ENCODE measurements around the gene SEZ6L. TPM values are rescaled to one million over a fixed set of nuclear protein-coding genes. Genes with fewer than 3 reads are reported as not detected.

Gene SEZ6L
- 26.1 TPM for polyA plus RNA-seq (2013, experiment 1 of 2)
- 23.4 TPM for polyA plus RNA-seq (2013, experiment 2 of 2)

- H3K9me3 ChIP-seq (ENCODE audit: control insufficient read depth, low read length): no peaks in the 10 kb centered on the region
- peaks cover 10% of the 10 kb centered on the region for H3K4me1 ChIP-seq (ENCODE audit: control insufficient read depth, insufficient read depth, low read length, poor library complexity, severe bottlenecking)
- 0% methylated on average over 51 of the region's 92 CpGs for WGBS, 2 experiments (ENCODE audit: insufficient coverage in 2 of 2)
- peak within 1 kb of the TSS; percentile 44 for H3K4me3 ChIP-seq (ENCODE audit: extremely low read depth, insufficient read depth, low read length, poor library complexity, severe bottlenecking)
- H3K27ac ChIP-seq (ENCODE audit: low read depth, low read length, severe bottlenecking): peak within 1 kb of the TSS; percentile 19
- H3K36me3 ChIP-seq (ENCODE audit: control insufficient read depth, insufficient read depth, low read length): no peaks in the 10 kb centered on the region
Observed at GRCh38 chr22:26169315-26170111, at the start of gene SEZ6L. Gene SEZ6L (plus strand): TSS chr22:26169462. CDS start chr22:26169670, 208 bp downstream.

GRCh38 chr22:26122920-26123468, 46.3 kb upstream of the SEZ6L start:
- no peaks in the 10 kb centered on the region for H3K9me3 ChIP-seq (ENCODE audit: control insufficient read depth, low read length)
- H3K4me1 ChIP-seq (ENCODE audit: control insufficient read depth, insufficient read depth, low read length, poor library complexity, severe bottlenecking): no peaks in the 10 kb centered on the region
- no peaks in the 10 kb centered on the region for H3K36me3 ChIP-seq (ENCODE audit: control insufficient read depth, insufficient read depth, low read length)
- no peak overlapping the region for H3K27ac ChIP-seq (ENCODE audit: low read depth, low read length, severe bottlenecking)
- no peak overlapping the region for H3K4me3 ChIP-seq (ENCODE audit: extremely low read depth, insufficient read depth, low read length, poor library complexity, severe bottlenecking)
- WGBS, 2 experiments (ENCODE audit: insufficient coverage in 2 of 2): no CpG with 5 or more reads among the region's 4 CpGs

- Histone ChIP-seq H3K36me3 (ENCODE audit: control insufficient read depth, insufficient read depth, low read length) (no peaks in the 10 kb centered on the region), H3K9me3 (ENCODE audit: control insufficient read depth, low read length) (no peaks in the 10 kb centered on the region), H3K27ac (ENCODE audit: low read depth, low read length, severe bottlenecking) (no peak overlapping the region), H3K4me3 (ENCODE audit: extremely low read depth, insufficient read depth, low read length, poor library complexity, severe bottlenecking) (no peak overlapping the region), H3K4me1 (ENCODE audit: control insufficient read depth, insufficient read depth, low read length, poor library complexity, severe bottlenecking) (no peaks in the 10 kb centered on the region)
- 82 to 88% methylated on average over 9 of the region's 10 CpGs for WGBS, 2 experiments (ENCODE audit: insufficient coverage in 2 of 2)
Observed at GRCh38 chr22:26124991-26125725, 44.1 kb upstream of the SEZ6L start.

DNA sequence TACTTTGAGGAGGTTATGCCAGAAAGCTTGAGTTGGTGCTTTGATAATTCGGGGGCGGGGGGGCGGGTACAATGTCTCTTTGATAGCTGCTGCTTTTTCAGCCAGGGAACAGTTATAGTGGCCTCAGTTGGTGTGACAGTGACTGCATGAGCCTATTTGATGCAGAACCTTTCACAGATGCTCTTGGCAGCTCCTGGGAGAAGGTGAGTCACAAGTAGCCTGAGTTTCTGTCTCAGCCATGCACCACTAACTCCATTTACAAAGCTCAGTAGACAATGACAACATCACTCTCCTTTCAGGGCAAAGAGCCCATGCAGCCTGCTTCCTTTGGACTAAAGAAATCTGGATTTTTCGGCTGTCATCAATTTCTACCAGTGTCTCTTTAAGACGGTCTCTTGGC, 42.1 kb upstream of the SEZ6L start:
- H3K9me3 ChIP-seq (ENCODE audit: control insufficient read depth, low read length): no peaks in the 10 kb centered on the region
- no peak overlapping the region for H3K27ac ChIP-seq (ENCODE audit: low read depth, low read length, severe bottlenecking)
- no peaks in the 10 kb centered on the region for H3K4me1 ChIP-seq (ENCODE audit: control insufficient read depth, insufficient read depth, low read length, poor library complexity, severe bottlenecking)
- no peaks in the 10 kb centered on the region for H3K36me3 ChIP-seq (ENCODE audit: control insufficient read depth, insufficient read depth, low read length)
- H3K4me3 ChIP-seq (ENCODE audit: extremely low read depth, insufficient read depth, low read length, poor library complexity, severe bottlenecking): no peak overlapping the region
- 92% methylated on average over 4 of the region's 5 CpGs; no CpG with 5 or more reads in 1 of the 2 experiments for WGBS, 2 experiments (ENCODE audit: insufficient coverage in 2 of 2)

- WGBS, 2 experiments (ENCODE audit: insufficient coverage in 2 of 2): 82 to 86% methylated on average over 2 to 4 of the region's 4 CpGs
- H3K27ac ChIP-seq (ENCODE audit: low read depth, low read length, severe bottlenecking): no peak overlapping the region
- no peaks in the 10 kb centered on the region for H3K36me3 ChIP-seq (ENCODE audit: control insufficient read depth, insufficient read depth, low read length)
Observed at GRCh38 chr22:26127556-26127955, 41.7 kb upstream of the SEZ6L start.

DNA sequence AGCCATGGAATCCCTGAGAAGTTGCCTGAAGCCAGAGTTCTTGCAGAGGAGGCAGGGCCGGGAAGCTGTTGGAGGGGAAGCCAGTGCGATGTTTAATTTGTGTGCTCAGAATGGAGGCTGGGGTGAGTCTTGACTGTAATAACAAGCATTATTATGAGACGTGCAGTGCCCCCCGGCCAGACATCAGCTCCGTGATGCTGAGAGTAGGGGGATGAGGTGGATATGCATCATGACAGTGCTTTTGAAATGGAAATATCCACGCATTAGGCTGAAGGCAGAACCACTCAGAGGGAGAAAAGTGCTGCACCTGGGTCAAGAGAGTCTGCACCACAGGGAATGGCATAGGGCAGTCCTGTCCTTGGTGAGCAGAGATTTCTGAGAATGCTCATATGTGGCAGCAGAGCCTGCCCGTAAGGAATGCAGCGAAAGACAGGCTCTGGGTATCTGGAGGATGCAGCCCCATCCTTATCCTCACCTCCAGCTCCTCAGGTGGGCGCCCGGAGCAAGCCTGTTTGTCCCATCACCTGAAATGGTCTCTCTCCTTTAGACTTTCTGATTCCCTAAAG, 37.6 kb upstream of the SEZ6L start:
- Histone ChIP-seq H3K36me3 (ENCODE audit: control insufficient read depth, insufficient read depth, low read length) (no peaks in the 10 kb centered on the region), H3K27ac (ENCODE audit: low read depth, low read length, severe bottlenecking) (no peak overlapping the region), H3K9me3 (ENCODE audit: control insufficient read depth, low read length) (no peaks in the 10 kb centered on the region), H3K4me1 (ENCODE audit: control insufficient read depth, insufficient read depth, low read length, poor library complexity, severe bottlenecking) (no peaks in the 10 kb centered on the region), H3K4me3 (ENCODE audit: extremely low read depth, insufficient read depth, low read length, poor library complexity, severe bottlenecking) (no peak overlapping the region)
- 68 to 73% methylated on average over 5 to 9 of the region's 10 CpGs for WGBS, 2 experiments (ENCODE audit: insufficient coverage in 2 of 2)

More at GRCh38 chr22:26127556-26127955, 41.7 kb upstream of the SEZ6L start:
- Histone ChIP-seq H3K9me3 (ENCODE audit: control insufficient read depth, low read length) (no peaks in the 10 kb centered on the region), H3K4me1 (ENCODE audit: control insufficient read depth, insufficient read depth, low read length, poor library complexity, severe bottlenecking) (no peaks in the 10 kb centered on the region), H3K4me3 (ENCODE audit: extremely low read depth, insufficient read depth, low read length, poor library complexity, severe bottlenecking) (no peak overlapping the region)

DNA sequence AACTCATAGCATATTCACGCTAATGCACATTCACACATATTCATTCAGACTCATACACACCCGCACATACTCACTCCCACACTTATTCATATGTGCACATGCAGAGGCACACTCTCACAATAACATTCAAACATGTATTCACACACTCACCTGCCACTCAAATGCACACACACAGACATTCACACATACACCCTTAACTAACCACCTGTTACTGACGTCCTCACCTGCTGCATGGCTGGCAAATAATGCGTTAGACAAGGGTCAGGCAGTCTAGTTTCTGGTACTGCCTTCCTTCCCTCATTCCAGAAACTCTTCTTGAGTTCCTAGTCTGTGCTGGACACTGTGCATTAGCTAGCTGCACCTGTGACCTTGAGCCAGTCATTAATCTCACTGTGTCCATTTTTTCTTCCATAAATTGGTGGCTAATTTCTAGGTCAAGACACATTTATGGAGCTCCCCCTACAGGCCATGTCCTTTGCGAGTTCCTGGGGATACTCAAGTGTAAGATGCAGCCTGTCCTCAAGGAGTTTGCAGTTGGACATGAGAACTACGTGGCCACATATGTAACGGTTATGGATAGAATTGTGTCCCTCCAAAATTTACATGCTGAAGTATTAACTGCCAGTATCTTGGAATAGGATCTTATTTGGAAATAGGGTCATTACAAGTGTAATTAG, 34.5 kb upstream of the SEZ6L start:
- H3K4me3 ChIP-seq (ENCODE audit: extremely low read depth, insufficient read depth, low read length, poor library complexity, severe bottlenecking): no peak overlapping the region
- H3K9me3 ChIP-seq (ENCODE audit: control insufficient read depth, low read length): no peaks in the 10 kb centered on the region
- no peak overlapping the region for H3K27ac ChIP-seq (ENCODE audit: low read depth, low read length, severe bottlenecking)
- no peaks in the 10 kb centered on the region for H3K36me3 ChIP-seq (ENCODE audit: control insufficient read depth, insufficient read depth, low read length)
- H3K4me1 ChIP-seq (ENCODE audit: control insufficient read depth, insufficient read depth, low read length, poor library complexity, severe bottlenecking): no peaks in the 10 kb centered on the region
- 78 to 86% methylated on average over 5 to 7 of the region's 7 CpGs for WGBS, 2 experiments (ENCODE audit: insufficient coverage in 2 of 2)

DNA sequence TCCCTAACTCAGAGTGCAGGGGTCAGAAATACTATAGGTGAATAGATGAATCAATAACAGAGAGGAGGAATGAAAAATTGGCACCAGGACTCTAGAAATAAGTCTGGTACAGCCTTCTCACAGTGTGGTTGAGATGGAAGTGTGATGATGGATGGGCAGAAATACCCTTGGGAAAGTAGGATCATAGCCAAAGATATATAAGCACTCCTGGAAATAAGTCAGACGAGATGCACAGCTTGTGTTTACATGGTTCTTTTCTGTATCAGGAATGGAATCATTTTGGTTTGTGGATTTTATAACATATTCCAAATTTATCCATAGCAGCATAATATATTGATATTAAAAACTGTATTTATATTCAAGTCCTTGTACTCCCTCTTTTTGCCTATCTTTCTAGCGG, 33.5 kb upstream of the SEZ6L start:
- no CpG with 5 or more reads among the region's 2 CpGs for WGBS, 2 experiments (ENCODE audit: insufficient coverage in 2 of 2)
- no peak overlapping the region for H3K4me3 ChIP-seq (ENCODE audit: extremely low read depth, insufficient read depth, low read length, poor library complexity, severe bottlenecking)
- H3K9me3 ChIP-seq (ENCODE audit: control insufficient read depth, low read length): no peaks in the 10 kb centered on the region
- no peaks in the 10 kb centered on the region for H3K36me3 ChIP-seq (ENCODE audit: control insufficient read depth, insufficient read depth, low read length)
- no peak overlapping the region for H3K27ac ChIP-seq (ENCODE audit: low read depth, low read length, severe bottlenecking)
- H3K4me1 ChIP-seq (ENCODE audit: control insufficient read depth, insufficient read depth, low read length, poor library complexity, severe bottlenecking): no peaks in the 10 kb centered on the region

GRCh38 chr22:26139310-26139709, 30.0 kb upstream of the SEZ6L start:
- H3K4me3 ChIP-seq (ENCODE audit: extremely low read depth, insufficient read depth, low read length, poor library complexity, severe bottlenecking): no peak overlapping the region
- no peak overlapping the region for H3K27ac ChIP-seq (ENCODE audit: low read depth, low read length, severe bottlenecking)
- H3K9me3 ChIP-seq (ENCODE audit: control insufficient read depth, low read length): no peaks in the 10 kb centered on the region
- no peaks in the 10 kb centered on the region for H3K4me1 ChIP-seq (ENCODE audit: control insufficient read depth, insufficient read depth, low read length, poor library complexity, severe bottlenecking)
- H3K36me3 ChIP-seq (ENCODE audit: control insufficient read depth, insufficient read depth, low read length): no peaks in the 10 kb centered on the region
- 74 to 79% methylated on average over 2 to 4 of the region's 4 CpGs for WGBS, 2 experiments (ENCODE audit: insufficient coverage in 2 of 2)

DNA sequence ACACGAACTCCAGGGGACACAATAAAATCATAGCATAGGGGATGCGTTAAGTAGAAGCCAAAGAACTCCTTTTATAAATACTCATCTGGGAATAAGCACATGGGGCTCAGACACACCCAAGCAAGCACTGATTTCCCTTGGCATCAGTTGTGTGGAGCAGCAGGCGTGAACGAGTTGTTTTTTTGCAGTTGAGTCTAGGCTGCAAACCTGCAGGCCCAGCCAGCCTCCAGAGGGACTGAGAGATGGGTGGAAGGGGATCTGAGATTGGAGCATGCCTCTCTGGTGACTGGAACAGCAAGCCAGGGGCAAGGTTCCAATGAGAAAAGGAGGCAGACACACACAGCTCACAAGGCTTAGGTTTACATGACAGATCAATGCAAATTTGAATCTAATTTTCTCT, 27.4 kb upstream of the SEZ6L start:
- H3K9me3 ChIP-seq (ENCODE audit: control insufficient read depth, low read length): no peaks in the 10 kb centered on the region
- H3K36me3 ChIP-seq (ENCODE audit: control insufficient read depth, insufficient read depth, low read length): no peaks in the 10 kb centered on the region
- no peak overlapping the region for H3K27ac ChIP-seq (ENCODE audit: low read depth, low read length, severe bottlenecking)
- 94 to 100% methylated on average over 2 to 3 of the region's 4 CpGs for WGBS, 2 experiments (ENCODE audit: insufficient coverage in 2 of 2)
- H3K4me3 ChIP-seq (ENCODE audit: extremely low read depth, insufficient read depth, low read length, poor library complexity, severe bottlenecking): no peak overlapping the region
- H3K4me1 ChIP-seq (ENCODE audit: control insufficient read depth, insufficient read depth, low read length, poor library complexity, severe bottlenecking): no peaks in the 10 kb centered on the region

All from mesodermal cell (in vitro differentiated cells).